ENCODE measurements around the gene TNIP2. TPM values are rescaled to one million over a fixed set of nuclear protein-coding genes. Genes with fewer than 3 reads are reported as not detected.

TNIP2 gene
- total RNA-seq, 1 experiment from 2014 or later, result 41.0 TPM

GRCh38 chr4:2785613-2786012 lies 29.5 kb upstream of the TNIP2 start:
- Histone ChIP-seq H3K79me2 (ENCODE audit: insufficient read depth, low read length) (no peaks in the 10 kb centered on the region), H3K9ac (ENCODE audit: low read length) (no peak overlapping the region), H3K4me2 (ENCODE audit: low read length) (no peak overlapping the region), H3K4me3 (replicated peaks in 1 of 2; ENCODE audit: low read depth in 1 of 2, low read length in 2 of 2) (no peak overlapping the region), H2AFZ (ENCODE audit: low read depth, low read length, poor library complexity, severe bottlenecking) (no peak overlapping the region), H3K9me3 (ENCODE audit: control insufficient read depth in 1 of 2, insufficient read depth in 1 of 2, low read depth in 1 of 2, low read length in 2 of 2) (no peaks in the 10 kb centered on the region), H3K27ac (ENCODE audit: low read depth, low read length) (no peak overlapping the region), H3K4me1 (ENCODE audit: control insufficient read depth in 1 of 2, insufficient read depth in 2 of 2, low read length in 2 of 2) (peaks cover 0 to 6% of the 10 kb centered on the region in 2 experiments; a peak in 1 of 4 replicates), H3K9me2 (ENCODE audit: insufficient read depth) (no peaks in the 10 kb centered on the region), H3K27me3 (ENCODE audit: insufficient read depth, low read length) (no peaks in the 10 kb centered on the region), H4K20me1 (ENCODE audit: insufficient read depth) (no peaks in the 10 kb centered on the region), H3K36me3 (ENCODE audit: control insufficient read depth in 1 of 2, insufficient read depth in 2 of 2, low read length in 2 of 2) (no peaks in the 10 kb centered on the region)
- POLR2A ChIA-PET, result interaction anchor here (0.7 kb wide), 1 partner anchor 45 kb away, joined by 3 read pairs; no protein-coding TSS in a partner anchor
- intact Hi-C loops (cut with micrococcal nuclease), result no loop called here
- RAD21 ChIA-PET (ENCODE audit: low non-redundant PET in 1 of 2, low total read pairs in 2 of 2, uncharacterized antibody in 2 of 2, unreplicated experiment in 2 of 2), result no interaction called here
- CTCF ChIA-PET, result interaction anchor here (0.8 kb wide), 1 partner anchor 22 kb away, joined by 3 read pairs; no protein-coding TSS in a partner anchor
- no peak for DNase-seq (ENCODE audit: low read depth, low spot score)
- BruUV-seq (replicated peaks), result no TSS peak
- no peak for TF ChIP-seq ATF3 (IDR thresholded peaks at IDR 0.05)
- TF ChIP-seq YY1 (IDR thresholded peaks at IDR 0.05; ENCODE audit: extremely low read depth, insufficient replicate concordance, low read depth, low read length), result no peak
- no peak for TF ChIP-seq REST (IDR thresholded peaks at IDR 0.05; ENCODE audit: low read depth)
- no peak for TF ChIP-seq SIN3A (IDR thresholded peaks at IDR 0.05; ENCODE audit: low read depth)
- peak; percentile 47; the same call in 1 of the 2 replicates for ATAC-seq

- H3K27me3 ChIP-seq (ENCODE audit: insufficient read depth, low read length), result no peaks in the 10 kb centered on the region
- RAD21 ChIA-PET (ENCODE audit: low non-redundant PET in 1 of 2, low total read pairs in 2 of 2, uncharacterized antibody in 2 of 2, unreplicated experiment in 2 of 2), result no interaction called here
- no peak for ATAC-seq
- BruUV-seq (replicated peaks), result no TSS peak
- no peaks in the 10 kb centered on the region for H4K20me1 ChIP-seq (ENCODE audit: insufficient read depth)
- no peaks in the 10 kb centered on the region for H3K9me2 ChIP-seq (ENCODE audit: insufficient read depth)
- H3K9ac ChIP-seq (ENCODE audit: low read length), result no peak overlapping the region
- no peaks in the 10 kb centered on the region for H3K9me3 ChIP-seq (ENCODE audit: control insufficient read depth in 1 of 2, insufficient read depth in 1 of 2, low read depth in 1 of 2, low read length in 2 of 2)
- H3K4me2 ChIP-seq (ENCODE audit: low read length), result no peak overlapping the region
- CTCF ChIA-PET, result no interaction called here
- H3K36me3 ChIP-seq (ENCODE audit: control insufficient read depth in 1 of 2, insufficient read depth in 2 of 2, low read length in 2 of 2), result no peaks in the 10 kb centered on the region
- intact Hi-C loops (cut with micrococcal nuclease), result no loop called here
- peaks cover 0 to 6% of the 10 kb centered on the region in 2 experiments; a peak in 1 of 4 replicates for H3K4me1 ChIP-seq (ENCODE audit: control insufficient read depth in 1 of 2, insufficient read depth in 2 of 2, low read length in 2 of 2)
- no peak overlapping the region for H3K27ac ChIP-seq (ENCODE audit: low read depth, low read length)
- H2AFZ ChIP-seq (ENCODE audit: low read depth, low read length, poor library complexity, severe bottlenecking), result no peak overlapping the region
- DNase-seq (ENCODE audit: low read depth, low spot score), result no peak
- TF ChIP-seq RAD21 (IDR thresholded peaks at IDR 0.05; ENCODE audit: low read depth), result no peak
- TF ChIP-seq ZBTB33 (IDR thresholded peaks at IDR 0.05; ENCODE audit: extremely low read depth, insufficient replicate concordance, low read length), result no peak
- no peak for TF ChIP-seq ZFX (IDR thresholded peaks at IDR 0.05)
- TF ChIP-seq EGR1 (IDR thresholded peaks at IDR 0.05; ENCODE audit: low read depth), result no peak
- TF ChIP-seq REST (IDR thresholded peaks at IDR 0.05; ENCODE audit: low read depth), result no peak
- no peak for TF ChIP-seq MAX (IDR thresholded peaks at IDR 0.05)
- TF ChIP-seq CEBPB (IDR thresholded peaks at IDR 0.05; ENCODE audit: low read depth), result no peak
- POLR2A ChIA-PET, result no interaction called here
- no peak overlapping the region for H3K4me3 ChIP-seq (replicated peaks in 1 of 2; ENCODE audit: low read depth in 1 of 2, low read length in 2 of 2)
- no peaks in the 10 kb centered on the region for H3K79me2 ChIP-seq (ENCODE audit: insufficient read depth, low read length)
Observed at GRCh38 chr4:2783790-2784189, 27.7 kb upstream of the TNIP2 start.

Data from HCT116 (cell line).